Measurements from ENCODE around the gene ACTR2. TPM values are rescaled to one million over a fixed set of nuclear protein-coding genes. Genes with fewer than 3 reads are reported as not detected.

The ACTR2 gene
- total and polyA plus RNA-seq, 9 of the 15 experiments (the other 6 are each of a cell fraction or from before 2014, with no cell fraction given): 47.3 to 239 (median 108) TPM

DNA sequence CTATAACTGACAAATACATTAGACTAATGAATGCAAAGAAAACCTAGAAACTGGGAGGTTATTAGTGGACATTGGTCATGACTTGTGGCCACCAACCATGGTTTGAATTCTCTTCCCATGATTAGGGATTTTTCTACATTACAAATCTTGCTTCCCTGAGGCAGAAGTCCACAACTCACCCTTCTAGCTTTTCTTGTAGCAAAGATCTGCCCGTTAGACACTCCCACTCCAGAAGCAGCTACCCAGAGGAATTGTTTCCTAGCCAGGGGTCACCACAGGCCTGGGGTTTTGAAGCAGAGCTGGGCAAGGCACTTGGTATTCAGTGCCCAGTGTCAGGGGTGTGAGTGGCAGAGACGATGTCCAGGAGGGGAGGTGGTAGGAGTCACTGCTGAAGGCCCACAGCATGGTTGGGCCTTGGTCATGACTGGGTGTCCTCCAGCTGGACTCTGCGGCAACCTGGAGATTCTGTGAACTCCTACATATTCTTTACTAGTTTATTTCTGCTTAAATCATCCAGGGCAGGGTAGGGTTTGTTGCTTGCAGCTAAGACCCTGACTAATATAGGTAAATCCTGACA lies 54.9 kb downstream of the ACTR2 start (continued):
- TF ChIP-seq, protein P1, sequence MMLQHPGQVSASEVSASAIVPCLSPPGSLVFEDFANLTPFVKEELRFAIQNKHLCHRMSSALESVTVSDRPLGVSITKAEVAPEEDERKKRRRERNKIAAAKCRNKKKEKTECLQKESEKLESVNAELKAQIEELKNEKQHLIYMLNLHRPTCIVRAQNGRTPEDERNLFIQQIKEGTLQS (IDR thresholded peaks at IDR 0.05): no peak
- TF ChIP-seq, protein P1 (CRISPR knock-in tag; conservative IDR thresholded peaks at IDR 0.05): no peak
- TF ChIP-seq, protein P2, sequence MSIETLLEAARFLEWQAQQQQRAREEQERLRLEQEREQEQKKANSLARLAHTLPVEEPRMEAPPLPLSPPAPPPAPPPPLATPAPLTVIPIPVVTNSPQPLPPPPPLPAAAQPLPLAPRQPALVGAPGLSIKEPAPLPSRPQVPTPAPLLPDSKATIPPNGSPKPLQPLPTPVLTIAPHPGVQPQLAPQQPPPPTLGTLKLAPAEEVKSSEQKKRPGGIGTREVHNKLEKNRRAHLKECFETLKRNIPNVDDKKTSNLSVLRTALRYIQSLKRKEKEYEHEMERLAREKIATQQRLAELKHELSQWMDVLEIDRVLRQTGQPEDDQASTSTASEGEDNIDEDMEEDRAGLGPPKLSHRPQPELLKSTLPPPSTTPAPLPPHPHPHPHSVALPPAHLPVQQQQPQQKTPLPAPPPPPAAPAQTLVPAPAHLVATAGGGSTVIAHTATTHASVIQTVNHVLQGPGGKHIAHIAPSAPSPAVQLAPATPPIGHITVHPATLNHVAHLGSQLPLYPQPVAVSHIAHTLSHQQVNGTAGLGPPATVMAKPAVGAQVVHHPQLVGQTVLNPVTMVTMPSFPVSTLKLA (conservative IDR thresholded peaks at IDR 0.05): no peak
- TF ChIP-seq POLR3A (IDR thresholded peaks at IDR 0.05; ENCODE audit: borderline replicate concordance, extremely low read depth, insufficient read depth, insufficient read length): no peak

DNA sequence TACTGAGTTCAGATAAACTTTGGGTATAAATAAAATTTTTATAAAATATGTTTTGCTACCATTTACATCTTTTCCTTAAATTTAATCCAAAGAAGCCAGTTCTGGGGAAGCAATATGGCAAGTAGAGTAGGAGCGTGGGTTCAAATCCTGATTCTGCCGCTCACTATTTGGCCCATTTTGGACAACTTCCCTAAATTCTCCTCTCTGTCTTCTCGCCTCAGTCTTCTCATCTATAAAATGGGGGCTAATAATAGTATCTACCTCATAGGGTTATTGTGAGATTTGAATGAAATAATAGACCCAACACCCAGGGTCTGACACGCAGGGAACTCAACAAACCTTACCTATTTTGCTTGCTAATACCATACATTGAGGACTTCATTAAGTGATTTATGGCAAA lies 59.7 kb downstream of the ACTR2 start:
- in situ Hi-C loops (cut with MboI) (no loop called here), intact Hi-C loops (cut with micrococcal nuclease) (no loop called here)
- no peaks in the 10 kb centered on the region for H3K27me3 ChIP-seq (ENCODE audit: control insufficient read depth in 2 of 2, insufficient read depth in 2 of 2, low read length in 2 of 2)
- no peak overlapping the region for H3K4me2 ChIP-seq (ENCODE audit: insufficient read depth, low read length)
- no peak overlapping the region for H3K27ac ChIP-seq (ENCODE audit: extremely low read depth, low read depth, low read length)
- no peaks in the 10 kb centered on the region for H3K9me1 ChIP-seq (ENCODE audit: control insufficient read depth, insufficient read depth, low read length)
- no peaks in the 10 kb centered on the region for H3K9me3 ChIP-seq (replicated peaks; ENCODE audit: control insufficient read depth, insufficient read depth, low read depth, low read length)
- no peak overlapping the region for H3K4me3 ChIP-seq
- H3K4me1 ChIP-seq (replicated peaks in 1 of 2; ENCODE audit: control insufficient read depth in 2 of 2, insufficient read depth in 2 of 2, low read length in 2 of 2): peaks cover 3 to 6% of the 10 kb centered on the region in 2 experiments; a peak in 3 of 5 replicates
- POLR2A ChIA-PET: interaction anchor here (0.6 kb wide), 1 partner anchor 141 kb away, joined by 3 read pairs; no protein-coding TSS in a partner anchor
- H3K79me2 ChIP-seq (ENCODE audit: control insufficient read depth, insufficient read depth, low read length): no peaks in the 10 kb centered on the region
- no TSS peak for BruUV-seq (replicated peaks)
- ATAC-seq (no peak), DNase-seq (ENCODE audit: extremely low read depth in 1 of 4, low spot score in 3 of 4) (no peak), FAIRE-seq (no peak)
- no peaks in the 10 kb centered on the region for H3K36me3 ChIP-seq (ENCODE audit: control insufficient read depth, insufficient read depth, low read length)
- no peak overlapping the region for H3K9ac ChIP-seq (ENCODE audit: insufficient read depth in 1 of 2, low read depth in 2 of 2, low read length in 2 of 2)
- H4K20me1 ChIP-seq (replicated peaks; ENCODE audit: control insufficient read depth, insufficient read depth, low read length): no peaks in the 10 kb centered on the region
- H2AFZ ChIP-seq (ENCODE audit: low read depth, low read length): no peak overlapping the region
- 66% methylated on average over 4 of the region's 4 CpGs for WGBS (ENCODE audit: insufficient coverage, low coverage, missing lambda C conversion rate)
- CTCF ChIA-PET (ENCODE audit: low intra/inter-chr PET ratio): no interaction called here
- peak; percentile 66; the same call in 1 of the 2 replicates for TF ChIP-seq ADNP (tag; IDR thresholded peaks at IDR 0.05)
- TF ChIP-seq, protein P3, sequence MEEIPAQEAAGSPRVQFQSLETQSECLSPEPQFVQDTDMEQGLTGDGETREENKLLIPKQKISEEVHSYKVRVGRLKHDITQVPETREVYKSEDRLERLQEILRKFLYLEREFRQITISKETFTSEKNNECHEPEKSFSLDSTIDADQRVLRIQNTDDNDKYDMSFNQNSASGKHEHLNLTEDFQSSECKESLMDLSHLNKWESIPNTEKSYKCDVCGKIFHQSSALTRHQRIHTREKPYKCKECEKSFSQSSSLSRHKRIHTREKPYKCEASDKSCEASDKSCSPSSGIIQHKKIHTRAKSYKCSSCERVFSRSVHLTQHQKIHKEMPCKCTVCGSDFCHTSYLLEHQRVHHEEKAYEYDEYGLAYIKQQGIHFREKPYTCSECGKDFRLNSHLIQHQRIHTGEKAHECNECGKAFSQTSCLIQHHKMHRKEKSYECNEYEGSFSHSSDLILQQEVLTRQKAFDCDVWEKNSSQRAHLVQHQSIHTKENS (CRISPR knock-in tag; IDR thresholded peaks at IDR 0.05): no peak
- TF ChIP-seq TEAD1 (CRISPR knock-in tag; IDR thresholded peaks at IDR 0.05): no peak
- TF ChIP-seq ZBTB8A (IDR thresholded peaks at IDR 0.05; ENCODE audit: partially characterized antibody): no peak
- peak; percentile 81; the same call in 1 of the 2 replicates for TF ChIP-seq BCOR (IDR thresholded peaks at IDR 0.05)
- no peak for TF ChIP-seq RBBP5 (IDR thresholded peaks at IDR 0.05; ENCODE audit: borderline replicate concordance, insufficient read depth, low read length, poor library complexity, severe bottlenecking)
- no peak for TF ChIP-seq ZNF134 (CRISPR knock-in tag; conservative IDR thresholded peaks at IDR 0.05)
- no peak for TF ChIP-seq ZNF263 (CRISPR knock-in tag; IDR thresholded peaks at IDR 0.05; ENCODE audit: borderline replicate concordance)
- TF ChIP-seq, protein P4, sequence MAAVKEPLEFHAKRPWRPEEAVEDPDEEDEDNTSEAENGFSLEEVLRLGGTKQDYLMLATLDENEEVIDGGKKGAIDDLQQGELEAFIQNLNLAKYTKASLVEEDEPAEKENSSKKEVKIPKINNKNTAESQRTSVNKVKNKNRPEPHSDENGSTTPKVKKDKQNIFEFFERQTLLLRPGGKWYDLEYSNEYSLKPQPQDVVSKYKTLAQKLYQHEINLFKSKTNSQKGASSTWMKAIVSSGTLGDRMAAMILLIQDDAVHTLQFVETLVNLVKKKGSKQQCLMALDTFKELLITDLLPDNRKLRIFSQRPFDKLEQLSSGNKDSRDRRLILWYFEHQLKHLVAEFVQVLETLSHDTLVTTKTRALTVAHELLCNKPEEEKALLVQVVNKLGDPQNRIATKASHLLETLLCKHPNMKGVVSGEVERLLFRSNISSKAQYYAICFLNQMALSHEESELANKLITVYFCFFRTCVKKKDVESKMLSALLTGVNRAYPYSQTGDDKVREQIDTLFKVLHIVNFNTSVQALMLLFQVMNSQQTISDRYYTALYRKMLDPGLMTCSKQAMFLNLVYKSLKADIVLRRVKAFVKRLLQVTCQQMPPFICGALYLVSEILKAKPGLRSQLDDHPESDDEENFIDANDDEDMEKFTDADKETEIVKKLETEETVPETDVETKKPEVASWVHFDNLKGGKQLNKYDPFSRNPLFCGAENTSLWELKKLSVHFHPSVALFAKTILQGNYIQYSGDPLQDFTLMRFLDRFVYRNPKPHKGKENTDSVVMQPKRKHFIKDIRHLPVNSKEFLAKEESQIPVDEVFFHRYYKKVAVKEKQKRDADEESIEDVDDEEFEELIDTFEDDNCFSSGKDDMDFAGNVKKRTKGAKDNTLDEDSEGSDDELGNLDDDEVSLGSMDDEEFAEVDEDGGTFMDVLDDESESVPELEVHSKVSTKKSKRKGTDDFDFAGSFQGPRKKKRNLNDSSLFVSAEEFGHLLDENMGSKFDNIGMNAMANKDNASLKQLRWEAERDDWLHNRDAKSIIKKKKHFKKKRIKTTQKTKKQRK (IDR thresholded peaks at IDR 0.05; ENCODE audit: borderline replicate concordance, low read depth, low read length): no peak

All from K562 (cell line).